ENCODE data around the gene WNT10A. TPM values are rescaled to one million over a fixed set of nuclear protein-coding genes. Genes with fewer than 3 reads are reported as not detected.

WNT10A gene
- total and polyA plus RNA-seq, 10 of the 15 experiments (the other 5 are each of a cell fraction or from before 2014, with no cell fraction given), result 0.61 to 45.0 (median 6.9) TPM

DNA sequence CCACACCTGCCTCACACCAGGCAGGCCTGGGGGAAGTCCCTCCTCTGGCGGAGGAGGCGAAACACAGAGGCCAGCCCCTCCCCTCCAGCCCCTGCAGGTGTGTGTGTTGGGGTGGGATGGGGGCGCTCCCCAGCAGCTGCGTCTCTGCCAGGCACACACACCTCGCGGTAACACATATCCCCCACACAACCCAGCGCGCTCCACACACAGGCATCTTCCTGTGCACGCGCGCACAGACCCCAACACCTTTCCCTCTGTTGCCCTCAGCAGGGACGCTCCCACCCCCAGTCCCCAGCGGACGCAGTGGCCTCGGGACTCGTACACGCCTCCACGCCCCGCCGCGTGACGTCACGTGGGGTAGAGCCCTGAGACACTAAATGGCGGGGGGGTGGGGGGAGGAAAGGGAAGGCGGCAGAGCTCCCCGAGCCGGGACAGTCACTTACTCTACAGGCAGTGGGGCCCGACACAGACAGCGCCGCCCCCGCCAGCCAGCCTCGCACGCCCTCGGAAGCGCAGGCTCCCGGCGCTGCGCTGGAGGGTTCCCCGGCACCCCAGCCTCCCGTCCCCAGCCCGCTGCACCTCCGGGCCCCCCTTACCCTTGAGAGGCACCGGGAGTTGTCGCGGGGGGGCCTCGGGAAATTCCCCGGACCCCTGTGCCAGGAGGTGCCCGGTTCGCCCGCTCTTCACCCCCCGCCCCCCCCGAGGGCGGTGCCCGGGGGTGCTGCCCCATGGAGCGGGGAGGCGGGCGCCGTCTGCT, at the start of gene WNT10A (continued):
- TF ChIP-seq, protein P1, sequence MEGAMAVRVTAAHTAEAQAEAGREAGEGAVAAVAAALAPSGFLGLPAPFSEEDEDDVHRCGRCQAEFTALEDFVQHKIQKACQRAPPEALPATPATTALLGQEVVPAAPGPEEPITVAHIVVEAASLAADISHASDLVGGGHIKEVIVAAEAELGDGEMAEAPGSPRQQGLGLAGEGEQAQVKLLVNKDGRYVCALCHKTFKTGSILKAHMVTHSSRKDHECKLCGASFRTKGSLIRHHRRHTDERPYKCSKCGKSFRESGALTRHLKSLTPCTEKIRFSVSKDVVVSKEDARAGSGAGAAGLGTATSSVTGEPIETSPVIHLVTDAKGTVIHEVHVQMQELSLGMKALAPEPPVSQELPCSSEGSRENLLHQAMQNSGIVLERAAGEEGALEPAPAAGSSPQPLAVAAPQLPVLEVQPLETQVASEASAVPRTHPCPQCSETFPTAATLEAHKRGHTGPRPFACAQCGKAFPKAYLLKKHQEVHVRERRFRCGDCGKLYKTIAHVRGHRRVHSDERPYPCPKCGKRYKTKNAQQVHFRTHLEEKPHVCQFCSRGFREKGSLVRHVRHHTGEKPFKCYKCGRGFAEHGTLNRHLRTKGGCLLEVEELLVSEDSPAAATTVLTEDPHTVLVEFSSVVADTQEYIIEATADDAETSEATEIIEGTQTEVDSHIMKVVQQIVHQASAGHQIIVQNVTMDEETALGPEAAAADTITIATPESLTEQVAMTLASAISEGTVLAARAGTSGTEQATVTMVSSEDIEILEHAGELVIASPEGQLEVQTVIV (IDR thresholded peaks at IDR 0.05; ENCODE audit: borderline replicate concordance, partially characterized antibody), result peak; percentile 18
- TF ChIP-seq, protein P2, sequence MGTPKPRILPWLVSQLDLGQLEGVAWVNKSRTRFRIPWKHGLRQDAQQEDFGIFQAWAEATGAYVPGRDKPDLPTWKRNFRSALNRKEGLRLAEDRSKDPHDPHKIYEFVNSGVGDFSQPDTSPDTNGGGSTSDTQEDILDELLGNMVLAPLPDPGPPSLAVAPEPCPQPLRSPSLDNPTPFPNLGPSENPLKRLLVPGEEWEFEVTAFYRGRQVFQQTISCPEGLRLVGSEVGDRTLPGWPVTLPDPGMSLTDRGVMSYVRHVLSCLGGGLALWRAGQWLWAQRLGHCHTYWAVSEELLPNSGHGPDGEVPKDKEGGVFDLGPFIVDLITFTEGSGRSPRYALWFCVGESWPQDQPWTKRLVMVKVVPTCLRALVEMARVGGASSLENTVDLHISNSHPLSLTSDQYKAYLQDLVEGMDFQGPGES (IDR thresholded peaks at IDR 0.05), result no peak
- TF ChIP-seq, protein P3, sequence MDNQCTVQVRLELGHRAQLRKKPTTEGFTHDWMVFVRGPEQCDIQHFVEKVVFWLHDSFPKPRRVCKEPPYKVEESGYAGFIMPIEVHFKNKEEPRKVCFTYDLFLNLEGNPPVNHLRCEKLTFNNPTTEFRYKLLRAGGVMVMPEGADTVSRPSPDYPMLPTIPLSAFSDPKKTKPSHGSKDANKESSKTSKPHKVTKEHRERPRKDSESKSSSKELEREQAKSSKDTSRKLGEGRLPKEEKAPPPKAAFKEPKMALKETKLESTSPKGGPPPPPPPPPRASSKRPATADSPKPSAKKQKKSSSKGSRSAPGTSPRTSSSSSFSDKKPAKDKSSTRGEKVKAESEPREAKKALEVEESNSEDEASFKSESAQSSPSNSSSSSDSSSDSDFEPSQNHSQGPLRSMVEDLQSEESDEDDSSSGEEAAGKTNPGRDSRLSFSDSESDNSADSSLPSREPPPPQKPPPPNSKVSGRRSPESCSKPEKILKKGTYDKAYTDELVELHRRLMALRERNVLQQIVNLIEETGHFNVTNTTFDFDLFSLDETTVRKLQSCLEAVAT (IDR thresholded peaks at IDR 0.05), result peak; percentile 90
- TF ChIP-seq SPI1 (IDR thresholded peaks at IDR 0.05; ENCODE audit: borderline replicate concordance, insufficient read depth, low read depth, low read length) (no peak), POLR2AphosphoS5 (IDR thresholded peaks at IDR 0.05; ENCODE audit: low read length) (peak; percentile 64; the same call in 1 of the 2 replicates), RBBP5 (conservative IDR thresholded peaks at IDR 0.05) (no peak), YBX1 (IDR thresholded peaks at IDR 0.05) (no peak), MYC (IDR thresholded peaks at IDR 0.05; ENCODE audit: insufficient read depth, insufficient read length, insufficient replicate concordance, low read length, severe bottlenecking) (peak; percentile 42), EZH2 (IDR thresholded peaks at IDR 0.05; ENCODE audit: borderline replicate concordance, control insufficient read depth, low read depth, low read length) (no peak), PAX8 (IDR thresholded peaks at IDR 0.05) (no peak), ATF7 (IDR thresholded peaks at IDR 0.05; ENCODE audit: low read depth) (peak; percentile 92), TCF3 (IDR thresholded peaks at IDR 0.05; ENCODE audit: borderline replicate concordance, insufficient read depth, low read depth, low read length) (peak; percentile 96), SUPT20H (IDR thresholded peaks at IDR 0.05; ENCODE audit: borderline replicate concordance, control insufficient read depth, low read depth, low read length) (no peak)
- TF ChIP-seq, protein P4, sequence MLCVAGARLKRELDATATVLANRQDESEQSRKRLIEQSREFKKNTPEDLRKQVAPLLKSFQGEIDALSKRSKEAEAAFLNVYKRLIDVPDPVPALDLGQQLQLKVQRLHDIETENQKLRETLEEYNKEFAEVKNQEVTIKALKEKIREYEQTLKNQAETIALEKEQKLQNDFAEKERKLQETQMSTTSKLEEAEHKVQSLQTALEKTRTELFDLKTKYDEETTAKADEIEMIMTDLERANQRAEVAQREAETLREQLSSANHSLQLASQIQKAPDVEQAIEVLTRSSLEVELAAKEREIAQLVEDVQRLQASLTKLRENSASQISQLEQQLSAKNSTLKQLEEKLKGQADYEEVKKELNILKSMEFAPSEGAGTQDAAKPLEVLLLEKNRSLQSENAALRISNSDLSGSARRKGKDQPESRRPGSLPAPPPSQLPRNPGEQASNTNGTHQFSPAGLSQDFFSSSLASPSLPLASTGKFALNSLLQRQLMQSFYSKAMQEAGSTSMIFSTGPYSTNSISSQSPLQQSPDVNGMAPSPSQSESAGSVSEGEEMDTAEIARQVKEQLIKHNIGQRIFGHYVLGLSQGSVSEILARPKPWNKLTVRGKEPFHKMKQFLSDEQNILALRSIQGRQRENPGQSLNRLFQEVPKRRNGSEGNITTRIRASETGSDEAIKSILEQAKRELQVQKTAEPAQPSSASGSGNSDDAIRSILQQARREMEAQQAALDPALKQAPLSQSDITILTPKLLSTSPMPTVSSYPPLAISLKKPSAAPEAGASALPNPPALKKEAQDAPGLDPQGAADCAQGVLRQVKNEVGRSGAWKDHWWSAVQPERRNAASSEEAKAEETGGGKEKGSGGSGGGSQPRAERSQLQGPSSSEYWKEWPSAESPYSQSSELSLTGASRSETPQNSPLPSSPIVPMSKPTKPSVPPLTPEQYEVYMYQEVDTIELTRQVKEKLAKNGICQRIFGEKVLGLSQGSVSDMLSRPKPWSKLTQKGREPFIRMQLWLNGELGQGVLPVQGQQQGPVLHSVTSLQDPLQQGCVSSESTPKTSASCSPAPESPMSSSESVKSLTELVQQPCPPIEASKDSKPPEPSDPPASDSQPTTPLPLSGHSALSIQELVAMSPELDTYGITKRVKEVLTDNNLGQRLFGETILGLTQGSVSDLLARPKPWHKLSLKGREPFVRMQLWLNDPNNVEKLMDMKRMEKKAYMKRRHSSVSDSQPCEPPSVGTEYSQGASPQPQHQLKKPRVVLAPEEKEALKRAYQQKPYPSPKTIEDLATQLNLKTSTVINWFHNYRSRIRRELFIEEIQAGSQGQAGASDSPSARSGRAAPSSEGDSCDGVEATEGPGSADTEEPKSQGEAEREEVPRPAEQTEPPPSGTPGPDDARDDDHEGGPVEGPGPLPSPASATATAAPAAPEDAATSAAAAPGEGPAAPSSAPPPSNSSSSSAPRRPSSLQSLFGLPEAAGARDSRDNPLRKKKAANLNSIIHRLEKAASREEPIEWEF (IDR thresholded peaks at IDR 0.05; ENCODE audit: insufficient replicate concordance, low read depth, low read length), result no peak
- TF ChIP-seq, protein P5, sequence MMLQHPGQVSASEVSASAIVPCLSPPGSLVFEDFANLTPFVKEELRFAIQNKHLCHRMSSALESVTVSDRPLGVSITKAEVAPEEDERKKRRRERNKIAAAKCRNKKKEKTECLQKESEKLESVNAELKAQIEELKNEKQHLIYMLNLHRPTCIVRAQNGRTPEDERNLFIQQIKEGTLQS (IDR thresholded peaks at IDR 0.05; ENCODE audit: borderline replicate concordance, extremely low read depth, low read depth, low read length), result no peak
- TF ChIP-seq, protein P6, sequence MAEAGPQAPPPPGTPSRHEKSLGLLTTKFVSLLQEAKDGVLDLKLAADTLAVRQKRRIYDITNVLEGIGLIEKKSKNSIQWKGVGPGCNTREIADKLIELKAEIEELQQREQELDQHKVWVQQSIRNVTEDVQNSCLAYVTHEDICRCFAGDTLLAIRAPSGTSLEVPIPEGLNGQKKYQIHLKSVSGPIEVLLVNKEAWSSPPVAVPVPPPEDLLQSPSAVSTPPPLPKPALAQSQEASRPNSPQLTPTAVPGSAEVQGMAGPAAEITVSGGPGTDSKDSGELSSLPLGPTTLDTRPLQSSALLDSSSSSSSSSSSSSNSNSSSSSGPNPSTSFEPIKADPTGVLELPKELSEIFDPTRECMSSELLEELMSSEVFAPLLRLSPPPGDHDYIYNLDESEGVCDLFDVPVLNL (IDR thresholded peaks at IDR 0.05; ENCODE audit: low read depth, low read length), result no peak

All from GM12878 (cell line).